Measurements from ENCODE around the gene SCIN.

- no peak for TF ChIP-seq EP300 (IDR thresholded peaks at IDR 0.05)
- no peak for TF ChIP-seq CTCF (IDR thresholded peaks at IDR 0.05)
- TF ChIP-seq POLR2AphosphoS5 (IDR thresholded peaks at IDR 0.05) = no peak
These were observed 117.2 kb downstream of the SCIN start for GRCh38 chr7:12687718-12688171.

Measured in esophagus muscularis mucosa (tissue), 4 donors.